Tibial nerve (tissue), 3 donors: ENCODE results near the gene TEX19.

ENCODE experiments used
- POLR2A ChIP-seq, 2 donors: fragments of 450-650 bp; IDR thresholded peaks; one replicate each; pipeline ENCODE4 v1.6.1; 2017; ENCODE audit warnings: antibody characterized with exemption in 2 of 2, mild to moderate bottlenecking in 2 of 2, moderate library complexity in 2 of 2
- TF ChIP-seq, protein P1 (sequence below), 5 experiments: fragments of 200-600 bp in 3 of 5; fragments of 450-650 bp in 2 of 5; sonication (generic) in 3 of 5; IDR thresholded peaks; one replicate each; pipeline ENCODE4 v1.5.1; 2016 to 2019; ENCODE audit warnings: antibody characterized with exemption in 5 of 5, mild to moderate bottlenecking in 3 of 5, moderate library complexity in 2 of 5

DNA sequence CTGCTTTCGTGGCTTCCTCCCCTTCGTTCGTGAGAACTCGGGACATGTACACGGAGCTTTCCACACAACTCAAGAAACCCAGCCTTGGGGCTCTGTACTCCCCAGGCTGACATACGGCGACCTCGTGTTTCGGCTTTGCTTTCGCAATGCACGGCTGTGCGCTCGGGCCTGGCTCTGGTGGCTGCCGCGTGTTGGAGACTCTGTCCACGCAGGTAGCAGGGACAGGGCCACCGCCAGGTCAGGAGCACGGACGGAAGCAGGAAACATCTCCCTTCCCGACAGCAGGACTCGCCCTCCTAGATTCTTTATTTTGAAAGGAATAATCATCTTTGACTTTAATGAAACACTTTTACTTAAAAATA lies 29.9 kb downstream of the TEX19 start:
- TF ChIP-seq, protein P1, sequence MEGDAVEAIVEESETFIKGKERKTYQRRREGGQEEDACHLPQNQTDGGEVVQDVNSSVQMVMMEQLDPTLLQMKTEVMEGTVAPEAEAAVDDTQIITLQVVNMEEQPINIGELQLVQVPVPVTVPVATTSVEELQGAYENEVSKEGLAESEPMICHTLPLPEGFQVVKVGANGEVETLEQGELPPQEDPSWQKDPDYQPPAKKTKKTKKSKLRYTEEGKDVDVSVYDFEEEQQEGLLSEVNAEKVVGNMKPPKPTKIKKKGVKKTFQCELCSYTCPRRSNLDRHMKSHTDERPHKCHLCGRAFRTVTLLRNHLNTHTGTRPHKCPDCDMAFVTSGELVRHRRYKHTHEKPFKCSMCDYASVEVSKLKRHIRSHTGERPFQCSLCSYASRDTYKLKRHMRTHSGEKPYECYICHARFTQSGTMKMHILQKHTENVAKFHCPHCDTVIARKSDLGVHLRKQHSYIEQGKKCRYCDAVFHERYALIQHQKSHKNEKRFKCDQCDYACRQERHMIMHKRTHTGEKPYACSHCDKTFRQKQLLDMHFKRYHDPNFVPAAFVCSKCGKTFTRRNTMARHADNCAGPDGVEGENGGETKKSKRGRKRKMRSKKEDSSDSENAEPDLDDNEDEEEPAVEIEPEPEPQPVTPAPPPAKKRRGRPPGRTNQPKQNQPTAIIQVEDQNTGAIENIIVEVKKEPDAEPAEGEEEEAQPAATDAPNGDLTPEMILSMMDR (IDR thresholded peaks at IDR 0.05): no peak
- no peak for TF ChIP-seq POLR2A (IDR thresholded peaks at IDR 0.05)
